Osteocyte (in vitro differentiated cells): ENCODE data around the gene MCRS1. TPM values are rescaled to one million over a fixed set of nuclear protein-coding genes. Genes with fewer than 3 reads are reported as not detected.

Source experiments
- DNase-seq: peaks from one replicate; pipeline ENCODE4 v3.0.0; 2021; ENCODE audit warnings: mixed read lengths; ENCODE audit not compliant: unreplicated experiment; ENCODE audit errors: extremely low spot score
- H3K27ac Mint-ChIP-seq: one replicate; pipeline ENCODE4 v1.8.0; 2021; ENCODE audit warnings: mild to moderate bottlenecking, mixed read lengths; ENCODE audit not compliant: unreplicated experiment
- H3K27me3 Mint-ChIP-seq: one replicate; pipeline ENCODE4 v1.8.0; 2021; ENCODE audit warnings: mixed read lengths; ENCODE audit not compliant: unreplicated experiment
- H3K36me3 Mint-ChIP-seq: one replicate; pipeline ENCODE4 v1.8.0; 2021; ENCODE audit warnings: mixed read lengths; ENCODE audit not compliant: unreplicated experiment
- H3K4me1 Mint-ChIP-seq: one replicate; pipeline ENCODE4 v1.8.0; 2021; ENCODE audit warnings: mixed read lengths; ENCODE audit not compliant: unreplicated experiment
- H3K4me3 Mint-ChIP-seq: one replicate; pipeline ENCODE4 v1.8.0; 2021; ENCODE audit warnings: mild to moderate bottlenecking, moderate library complexity, mixed read lengths; ENCODE audit not compliant: unreplicated experiment
- H3K9me3 Mint-ChIP-seq: one replicate; pipeline ENCODE4 v1.8.0; 2021; ENCODE audit warnings: mixed read lengths; ENCODE audit not compliant: unreplicated experiment
- CTCF ChIP-seq: fragments of 200-600 bp; sonication (generic); IDR thresholded peaks from 2 replicates; pipeline ENCODE4 v1.5.0; 2021; ENCODE audit warnings: antibody characterized with exemption, mild to moderate bottlenecking, moderate library complexity
- total RNA-seq: library from RNA; stranded (reverse); gene quantifications from 2 replicates; pipeline ENCODE4 v1.2.1, GENCODE V29; 2021

The MCRS1 gene
- total RNA-seq, 1 donor from 2014 or later, result 69.3 TPM

GRCh38 chr12:49524660-49525324 lies 43.1 kb downstream of the MCRS1 start:
- Mint-ChIP-seq H3K9me3 (no peaks in the 10 kb centered on the region), H3K4me1 (no peaks in the 10 kb centered on the region), H3K4me3 (no peak overlapping the region), H3K27me3 (no peaks in the 10 kb centered on the region), H3K27ac (no peak overlapping the region), H3K36me3 (peaks cover 39% of the 10 kb centered on the region)
- TF ChIP-seq CTCF, result no peak
- no peak for DNase-seq

GRCh38 chr12:49521389-49521788 lies 46.6 kb downstream of the MCRS1 start:
- no peak for TF ChIP-seq CTCF
- H3K36me3 Mint-ChIP-seq, result peaks cover 38% of the 10 kb centered on the region
- no peak overlapping the region for H3K4me3 Mint-ChIP-seq
- no peaks in the 10 kb centered on the region for H3K9me3 Mint-ChIP-seq
- no peak overlapping the region for H3K27ac Mint-ChIP-seq
- no peak for DNase-seq
- no peaks in the 10 kb centered on the region for H3K27me3 Mint-ChIP-seq
- H3K4me1 Mint-ChIP-seq, result peaks cover 2% of the 10 kb centered on the region

- no peak overlapping the region for H3K27ac Mint-ChIP-seq
- no peak for DNase-seq
- no peaks in the 10 kb centered on the region for H3K9me3 Mint-ChIP-seq
- no peak for TF ChIP-seq CTCF
- H3K4me3 Mint-ChIP-seq, result no peak overlapping the region
- peaks cover 8% of the 10 kb centered on the region for H3K4me1 Mint-ChIP-seq
- H3K36me3 Mint-ChIP-seq, result peaks cover 26% of the 10 kb centered on the region
- no peaks in the 10 kb centered on the region for H3K27me3 Mint-ChIP-seq
Observed at GRCh38 chr12:49519574-49519936, 48.4 kb downstream of the MCRS1 start.

- Mint-ChIP-seq H3K36me3 (peaks cover 26% of the 10 kb centered on the region), H3K27me3 (no peaks in the 10 kb centered on the region), H3K27ac (peak overlapping the region; percentile 19), H3K4me1 (peaks cover 8% of the 10 kb centered on the region), H3K4me3 (no peak overlapping the region), H3K9me3 (no peaks in the 10 kb centered on the region)
- no peak for TF ChIP-seq CTCF
- no peak for DNase-seq
Observed at GRCh38 chr12:49518914-49519573, 48.9 kb downstream of the MCRS1 start.

GRCh38 chr12:49515266-49515665 lies 52.7 kb downstream of the MCRS1 start:
- Mint-ChIP-seq H3K4me3 (no peak overlapping the region), H3K27me3 (no peaks in the 10 kb centered on the region), H3K4me1 (peaks cover 8% of the 10 kb centered on the region), H3K27ac (no peak overlapping the region), H3K9me3 (no peaks in the 10 kb centered on the region), H3K36me3 (peaks cover 7% of the 10 kb centered on the region)
- TF ChIP-seq CTCF, result no peak
- no peak for DNase-seq
